ENCODE data around the gene GAS6.
A peak's percentile ranks its signal among the peaks of the same experiment; 100 is the strongest.

Gene GAS6

GRCh38 chr13:113788413-113789135, 75.3 kb downstream of the GAS6 start:
- ATAC-seq, result no peak

DNA sequence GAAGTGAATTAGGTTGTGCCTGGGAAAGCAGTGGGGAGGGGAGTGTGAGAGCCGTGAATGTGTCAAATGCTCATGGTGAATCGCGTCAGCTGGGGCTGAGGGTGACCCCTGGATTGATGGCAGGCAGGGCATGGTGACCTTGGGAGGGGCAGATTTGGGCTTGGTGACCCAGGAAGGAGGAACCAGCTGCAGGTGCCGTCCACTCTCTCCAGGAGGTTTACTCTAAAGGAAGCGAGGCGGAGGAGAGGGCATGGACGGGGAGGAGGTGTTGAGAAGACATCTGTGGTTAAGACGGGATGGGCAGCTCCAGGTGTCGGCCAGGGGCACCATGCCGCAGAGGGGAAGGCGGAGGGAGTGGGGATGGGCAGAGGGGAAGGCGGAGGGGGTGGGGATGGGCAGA, 76.2 kb downstream of the GAS6 start:
- ATAC-seq, result no peak

- no peak for ATAC-seq
Measured at GRCh38 chr13:113786262-113786841, 77.5 kb downstream of the GAS6 start.

GRCh38 chr13:113785051-113786010, 78.5 kb downstream of the GAS6 start:
- no peak for ATAC-seq

DNA sequence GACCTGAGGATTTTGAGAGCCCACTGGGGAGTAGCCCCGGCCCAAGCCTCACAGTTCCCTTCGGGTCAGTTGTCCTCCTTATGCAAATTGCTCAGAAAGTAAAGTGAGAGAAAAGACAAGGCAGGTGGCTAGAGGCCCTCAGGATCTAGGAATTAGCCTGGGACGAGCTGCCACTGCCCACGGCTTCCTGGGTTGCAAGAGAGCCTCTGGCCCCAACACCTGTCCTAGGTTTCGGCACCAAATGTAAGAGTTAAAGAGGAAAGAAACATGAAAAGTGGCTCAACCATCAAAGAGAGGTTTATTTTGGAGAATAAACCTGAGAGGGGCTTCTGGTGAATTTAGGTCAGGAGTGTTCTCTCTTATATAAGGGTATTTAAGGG, 79.2 kb downstream of the GAS6 start:
- ATAC-seq, result no peak

DNA sequence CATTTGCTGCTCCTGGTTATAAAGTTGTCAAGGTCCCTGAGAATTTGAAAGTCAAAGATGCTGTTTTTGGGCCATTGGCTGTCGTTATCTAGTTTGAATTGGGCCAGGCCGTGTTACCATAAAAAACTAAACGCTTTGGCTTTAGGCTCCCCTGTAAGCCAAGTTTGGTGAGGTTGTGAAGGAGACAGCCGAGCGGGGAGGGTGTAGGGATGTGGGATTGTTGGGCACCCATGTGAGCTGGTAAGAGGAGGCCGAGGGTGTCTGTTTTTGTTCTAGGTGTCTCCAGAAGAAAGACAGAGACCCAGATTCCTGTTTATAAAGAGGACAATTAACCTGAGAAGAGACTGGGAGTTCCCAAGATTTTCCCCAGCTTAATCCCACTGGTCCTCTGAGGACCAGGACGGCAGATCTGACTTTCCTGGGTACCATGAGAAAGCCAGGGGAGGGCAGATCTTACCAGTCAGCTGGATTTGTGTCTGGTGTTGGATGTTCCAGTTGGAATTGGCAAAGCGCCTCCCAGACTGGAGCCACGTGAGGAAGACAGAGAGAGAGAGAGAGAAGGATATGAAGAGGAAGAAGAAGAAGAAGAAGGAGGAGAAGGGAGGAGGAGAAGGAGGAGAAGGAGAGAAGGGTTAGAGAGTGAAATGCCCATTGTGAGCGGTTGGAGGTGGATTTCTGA, 79.8 kb downstream of the GAS6 start:
- ATAC-seq, result no peak

DNA sequence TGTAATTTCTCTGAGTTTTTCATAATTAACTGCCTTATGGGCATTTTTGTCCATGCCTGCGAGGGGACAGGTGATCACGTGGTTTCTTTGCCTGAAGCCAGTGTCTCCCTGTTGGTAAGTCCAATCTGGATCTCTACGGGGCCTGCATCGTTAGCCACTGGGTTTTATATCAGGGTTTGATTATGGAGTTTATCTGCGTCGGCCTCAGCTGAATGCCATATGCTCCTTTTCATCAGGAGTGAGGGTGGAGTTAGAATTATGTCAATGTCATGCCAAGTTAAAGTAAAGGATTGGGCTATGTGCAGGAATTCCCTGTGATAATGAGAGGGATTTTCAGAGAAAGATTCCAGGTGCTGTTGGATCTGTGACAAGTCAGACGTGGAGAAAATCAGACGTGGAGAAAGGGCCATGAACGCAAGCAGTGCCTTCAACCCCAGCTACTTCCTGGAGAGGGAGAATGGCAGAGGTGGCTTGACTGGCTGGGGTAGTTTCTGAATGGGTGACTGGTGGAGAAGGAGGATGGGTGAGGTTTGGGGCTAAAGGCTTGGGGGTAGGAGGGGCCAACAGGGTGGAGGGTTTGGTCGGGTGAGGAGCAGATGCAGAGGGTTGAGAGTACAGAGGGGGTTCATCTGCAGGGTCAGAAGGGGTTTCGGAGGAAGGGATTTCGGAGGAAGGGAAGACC, 80.5 kb downstream of the GAS6 start:
- ATAC-seq, result no peak

DNA sequence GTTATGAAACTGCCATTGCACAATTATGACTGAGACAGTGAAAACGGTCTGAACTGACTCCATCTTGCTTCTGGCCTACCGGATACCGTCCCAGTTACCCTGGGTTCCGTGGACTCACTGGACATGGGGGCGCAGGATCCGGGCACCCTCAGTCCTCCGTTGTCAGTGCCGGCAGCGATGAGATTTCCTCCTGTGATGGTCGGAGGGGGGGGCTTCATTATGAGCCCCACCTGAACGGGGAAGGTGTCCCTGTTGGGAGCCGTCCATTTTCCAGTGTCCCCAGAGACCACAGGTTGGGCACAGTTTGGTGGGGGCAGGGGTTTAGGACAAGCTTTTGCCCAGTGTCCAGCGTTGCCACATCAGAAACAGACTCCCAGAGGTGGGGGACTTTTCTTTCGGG, 81.4 kb downstream of the GAS6 start:
- no peak for ATAC-seq

DNA sequence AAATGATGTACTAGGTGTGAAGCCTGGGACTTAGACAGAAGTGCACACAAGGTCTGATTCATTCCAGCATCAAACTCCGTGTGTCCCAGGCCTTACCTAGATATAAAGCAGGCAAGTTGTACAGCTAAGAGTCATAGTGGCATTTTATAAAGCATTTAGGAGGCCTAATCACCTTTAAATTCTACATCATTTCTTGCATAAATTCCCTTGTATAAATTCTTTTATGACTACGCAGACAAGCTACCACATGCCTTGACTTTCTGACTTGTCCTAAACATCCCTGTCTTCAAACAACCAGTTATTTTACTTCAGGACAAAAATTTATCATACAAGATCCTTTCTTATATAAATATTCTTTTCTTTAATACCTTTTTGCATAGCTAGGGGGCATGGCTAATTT, 82.3 kb downstream of the GAS6 start:
- ATAC-seq, result no peak

DNA sequence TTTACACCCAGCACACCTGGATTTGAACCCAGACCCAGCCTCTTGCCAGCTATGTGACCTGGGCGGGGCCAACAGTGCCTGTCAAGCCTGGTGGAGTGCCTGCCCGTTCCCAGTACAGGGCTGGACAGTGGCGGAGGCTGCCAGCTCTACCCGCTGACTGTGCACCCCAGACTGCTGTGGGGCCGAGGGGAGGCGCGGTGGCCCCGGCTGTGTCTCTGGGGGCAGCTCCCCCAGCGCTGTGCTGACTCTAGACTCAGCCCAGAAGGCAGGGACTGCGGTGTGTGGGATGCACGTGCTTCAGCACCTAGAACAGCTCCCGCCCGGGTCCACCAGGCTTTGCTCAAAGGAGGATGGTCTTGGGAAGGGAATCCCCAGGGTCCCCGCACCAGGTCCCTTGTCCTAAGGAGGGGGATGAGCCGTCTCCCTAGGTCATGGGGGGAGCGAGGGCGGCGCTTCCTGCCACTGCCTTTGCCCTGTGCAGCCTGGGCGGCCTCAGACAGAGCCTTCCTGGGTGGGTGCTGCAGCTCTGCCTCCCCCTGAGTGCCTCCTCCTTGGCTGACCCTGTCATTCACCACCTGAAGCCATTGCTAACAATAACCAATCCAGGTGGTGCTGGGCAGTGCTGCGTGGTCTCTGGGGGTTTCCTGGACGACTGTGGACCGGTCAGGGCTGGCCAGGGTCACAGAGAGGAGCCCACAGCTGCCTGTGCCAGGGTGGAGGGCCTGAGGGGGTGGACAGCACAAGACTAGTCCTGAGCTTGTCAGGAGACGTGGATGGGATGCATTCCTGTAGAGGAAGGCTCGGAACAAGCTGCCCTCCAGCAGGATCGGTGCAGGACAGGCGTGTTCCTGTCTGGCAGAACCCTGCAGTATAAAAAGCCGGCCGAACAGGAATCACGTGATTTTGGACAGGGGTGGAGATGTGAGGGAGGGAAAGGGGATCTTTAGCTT, 86.3 kb downstream of the GAS6 start:
- no peak for ATAC-seq

DNA sequence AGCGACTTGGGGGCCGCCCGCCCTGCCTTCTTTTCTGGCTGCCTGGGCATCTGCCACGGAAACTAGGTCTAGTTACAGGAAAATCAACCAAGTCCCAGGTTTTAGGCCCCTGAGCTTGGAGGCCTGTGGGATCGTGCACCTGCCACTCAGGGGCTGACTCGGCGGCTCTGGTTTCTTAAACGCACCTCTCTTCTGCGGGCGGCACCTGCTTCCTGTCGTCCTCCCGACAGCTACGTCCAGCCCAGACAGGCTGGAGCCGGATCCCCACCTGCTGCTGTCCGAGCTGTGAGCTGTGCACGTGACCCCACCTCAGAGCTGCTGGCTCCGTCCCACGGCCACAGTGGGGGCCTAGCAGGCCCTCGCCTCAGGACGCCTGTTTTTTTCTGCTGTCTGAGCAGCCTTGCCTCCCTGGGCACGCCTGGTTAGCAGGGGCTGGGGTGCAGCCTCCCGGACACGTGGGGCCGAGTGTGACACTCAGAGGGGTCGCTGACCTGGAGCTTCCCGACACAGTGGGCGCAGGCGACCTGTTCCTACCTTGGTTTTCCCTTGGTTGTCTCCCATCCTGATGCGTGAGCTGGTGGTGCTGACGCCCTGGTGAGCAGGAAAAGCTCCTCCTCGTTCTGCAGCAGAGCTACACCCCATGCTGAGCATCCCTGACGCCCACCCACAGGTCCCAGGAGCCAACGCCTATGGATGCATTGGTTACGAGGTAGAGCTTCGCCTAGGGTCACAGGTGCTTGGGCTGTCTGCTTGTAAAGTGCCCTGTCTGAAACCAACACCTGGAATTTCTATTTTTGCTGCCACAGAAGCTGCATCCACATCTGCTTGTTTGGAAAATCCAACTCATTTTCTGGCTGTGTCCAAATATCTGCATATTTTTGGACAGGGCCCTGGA, 87.4 kb downstream of the GAS6 start:
- ATAC-seq, result no peak

GRCh38 chr13:113775451-113776145, 88.3 kb downstream of the GAS6 start:
- no peak for ATAC-seq

DNA sequence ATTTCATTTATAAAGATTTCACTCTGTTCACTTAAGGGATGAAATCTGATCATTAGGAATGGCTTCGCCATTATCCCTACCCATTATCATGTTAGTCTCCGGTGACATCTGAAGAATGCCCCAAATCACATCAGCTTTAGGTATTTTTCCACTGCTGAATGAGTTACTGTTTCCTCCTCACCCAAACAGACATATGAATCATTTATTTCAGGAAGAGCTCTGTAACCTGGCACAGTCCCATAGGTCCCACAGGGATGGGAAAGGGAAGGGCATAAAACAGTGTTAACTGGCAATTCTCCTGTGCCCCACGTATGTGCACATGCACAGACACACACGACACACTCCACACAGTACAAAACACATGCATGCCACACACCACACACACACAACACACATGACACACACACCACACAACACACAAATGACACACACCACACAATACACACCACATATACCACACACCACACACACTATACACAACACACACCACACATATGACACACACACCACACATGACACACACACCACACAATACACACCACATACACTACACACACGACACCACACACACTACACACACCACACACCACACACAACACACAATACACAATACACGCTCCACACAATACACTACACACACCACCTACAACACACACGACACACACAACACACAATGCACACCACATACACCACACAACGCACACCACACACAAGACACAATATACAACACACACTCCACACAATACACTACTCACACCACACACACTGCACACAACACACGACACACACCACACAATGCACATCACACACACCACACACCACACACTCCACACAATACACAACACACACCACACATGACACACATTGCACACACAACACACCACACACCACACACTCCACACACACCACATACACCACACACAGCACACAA, 89.4 kb downstream of the GAS6 start:
- no peak for ATAC-seq

GRCh38 chr13:113771709-113772331, 92.1 kb downstream of the GAS6 start:
- ATAC-seq, result peak; percentile 75 to 92

DNA sequence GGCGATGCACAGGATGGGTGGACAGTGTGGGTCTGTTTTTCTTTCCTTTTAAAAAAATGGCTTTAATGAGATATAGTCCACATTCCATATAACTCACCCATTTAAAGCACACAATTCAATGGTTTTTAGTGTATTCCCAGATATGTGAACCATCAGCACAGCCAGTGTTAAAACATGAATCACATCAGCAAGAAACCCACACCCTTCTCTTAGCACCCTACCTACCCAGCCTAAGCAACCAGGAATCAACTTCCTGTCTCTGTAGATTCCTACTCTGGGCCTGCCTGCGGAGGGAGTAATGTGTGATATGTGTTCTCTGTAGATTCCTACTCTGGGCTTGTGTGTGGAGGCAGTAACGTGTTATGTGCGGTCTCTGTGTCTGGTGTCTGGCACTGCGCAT, 92.9 kb downstream of the GAS6 start:
- no peak for ATAC-seq
